NB4 (cell line): Measurements from ENCODE around the gene PNMA8A.

Experiments used
- DNase-seq: peaks from one replicate; pipeline ENCODE4 v3.0.0; 2010; ENCODE audit warnings: low read depth
- H3K4me3 ChIP-seq: one replicate; pipeline ENCODE4 v1.5.1; 2011; ENCODE audit warnings: mild to moderate bottlenecking, low read depth, low read length, moderate library complexity
- CTCF ChIP-seq: IDR thresholded peaks from one replicate; pipeline ENCODE4 v1.5.1; 2012; ENCODE audit warnings: low read depth, low read length
- MAX ChIP-seq: IDR thresholded peaks from 2 replicates; pipeline ENCODE4 v1.6.1; 2011; ENCODE audit warnings: low read depth, low read length
- MYC ChIP-seq: IDR thresholded peaks from 2 replicates; pipeline ENCODE4 v1.6.1; 2011; ENCODE audit warnings: low read depth, low read length
- POLR2A ChIP-seq: IDR thresholded peaks from 2 replicates; pipeline ENCODE4 v1.6.1; 2011; ENCODE audit warnings: mild to moderate bottlenecking; ENCODE audit not compliant: insufficient read length; ENCODE audit errors: extremely low read depth

PNMA8A gene

GRCh38 chr19:46471116-46471733, at the start of gene PNMA8A:
TSS of gene PNMA8A (minus strand) at chr19:46471563. CDS start at chr19:46471035, 528 bp downstream.
- no peak for DNase-seq
- no peak within 1 kb of the TSS for H3K4me3 ChIP-seq
- no peak for TF ChIP-seq MAX
- TF ChIP-seq CTCF, result no peak

- peak; percentile 45 for DNase-seq
- TF ChIP-seq MAX (no peak), CTCF (no peak), MYC (no peak)
- H3K4me3 ChIP-seq, result no peak overlapping the region
These were observed 49.3 kb upstream of the PNMA8A start for GRCh38 chr19:46520616-46521015.

GRCh38 chr19:46517471-46517870, 46.1 kb upstream of the PNMA8A start:
- DNase-seq, result no peak
- H3K4me3 ChIP-seq, result no peak overlapping the region
- no peak for TF ChIP-seq POLR2A
- TF ChIP-seq MAX, result no peak
- TF ChIP-seq MYC, result no peak

- DNase-seq, result peak; percentile 80
- H3K4me3 ChIP-seq, result no peak overlapping the region
These were observed 44.6 kb upstream of the PNMA8A start for GRCh38 chr19:46515879-46516350.

GRCh38 chr19:46515290-46515609, 43.9 kb upstream of the PNMA8A start:
- TF ChIP-seq CTCF (no peak), MAX (peak; percentile 60), MYC (no peak), POLR2A (no peak)
- DNase-seq, result peak; percentile 22
- H3K4me3 ChIP-seq, result no peak overlapping the region

More at GRCh38 chr19:46515879-46516350, 44.6 kb upstream of the PNMA8A start:
- TF ChIP-seq CTCF (peak; percentile 91), MAX (peak; percentile 77; the same call in 1 of the 2 replicates), MYC (peak; percentile 79), POLR2A (no peak)

- no peak overlapping the region for H3K4me3 ChIP-seq
- TF ChIP-seq POLR2A (no peak), MYC (no peak), MAX (no peak), CTCF (peak; percentile 8)
- peak; percentile 30 for DNase-seq
These were observed 43.4 kb upstream of the PNMA8A start for GRCh38 chr19:46514589-46515289.
